ENCODE measurements around the gene CCKAR. TPM values are rescaled to one million over a fixed set of nuclear protein-coding genes. Genes with fewer than 3 reads are reported as not detected.

Gene CCKAR
- total RNA-seq, result not detected in 2 replicates

GRCh38 chr4:26490111-26490959 lies at the start of gene CCKAR:
CCKAR (minus strand) TSS chr4:26490484; CDS start chr4:26490267, 217 bp downstream.

Other genes starting within 250 kb of the CCKAR start
- 29.4 and 44.6 TPM in 2 replicates for gene RBPJ, start 169.5 kb downstream of the CCKAR start, total RNA-seq
- gene TBC1D19, start 93.6 kb upstream of the CCKAR start, total RNA-seq, result 6.8 and 18.2 TPM in 2 replicates